Measurements from ENCODE around the gene PALLD.

Gene PALLD

GRCh38 chr4:168614281-168615057, 117.6 kb downstream of the PALLD start:
- in situ Hi-C loops (cut with MboI; ENCODE audit: low sequenced_read_pairs), result no loop called here

- in situ Hi-C loops (cut with MboI; ENCODE audit: low sequenced_read_pairs), result no loop called here
Measured at GRCh38 chr4:168615294-168616065, 118.6 kb downstream of the PALLD start.

- in situ Hi-C loops (cut with MboI; ENCODE audit: low sequenced_read_pairs), result no loop called here
Measured at GRCh38 chr4:168618577-168619265, 121.9 kb downstream of the PALLD start.

GRCh38 chr4:168619266-168619631, 122.4 kb downstream of the PALLD start:
- in situ Hi-C loops (cut with MboI; ENCODE audit: low sequenced_read_pairs), result no loop called here

- in situ Hi-C loops (cut with MboI; ENCODE audit: low sequenced_read_pairs), result no loop called here
Measured at GRCh38 chr4:168621806-168622589, 125.1 kb downstream of the PALLD start.

- in situ Hi-C loops (cut with MboI; ENCODE audit: low sequenced_read_pairs), result no loop called here
Measured at GRCh38 chr4:168622600-168622999, 125.7 kb downstream of the PALLD start.

GRCh38 chr4:168623011-168623410, 126.2 kb downstream of the PALLD start:
- in situ Hi-C loops (cut with MboI; ENCODE audit: low sequenced_read_pairs), result no loop called here

- in situ Hi-C loops (cut with MboI; ENCODE audit: low sequenced_read_pairs), result no loop called here
Measured at GRCh38 chr4:168623484-168623883, 126.6 kb downstream of the PALLD start.

GRCh38 chr4:168628251-168628650, 131.4 kb downstream of the PALLD start:
- in situ Hi-C loops (cut with MboI; ENCODE audit: low sequenced_read_pairs), result no loop called here

- in situ Hi-C loops (cut with MboI; ENCODE audit: low sequenced_read_pairs), result no loop called here
Measured at GRCh38 chr4:168629566-168629965, 132.7 kb downstream of the PALLD start.

- in situ Hi-C loops (cut with MboI; ENCODE audit: low sequenced_read_pairs), result no loop called here
Measured at GRCh38 chr4:168630445-168631187, 133.8 kb downstream of the PALLD start.

GRCh38 chr4:168631241-168632162, 134.7 kb downstream of the PALLD start:
- in situ Hi-C loops (cut with MboI; ENCODE audit: low sequenced_read_pairs), result no loop called here

GRCh38 chr4:168632301-168632725, 135.5 kb downstream of the PALLD start:
- in situ Hi-C loops (cut with MboI; ENCODE audit: low sequenced_read_pairs), result no loop called here

GRCh38 chr4:168633064-168633463, 136.2 kb downstream of the PALLD start:
- in situ Hi-C loops (cut with MboI; ENCODE audit: low sequenced_read_pairs), result no loop called here

GRCh38 chr4:168633496-168633895, 136.6 kb downstream of the PALLD start:
- in situ Hi-C loops (cut with MboI; ENCODE audit: low sequenced_read_pairs), result no loop called here

- in situ Hi-C loops (cut with MboI; ENCODE audit: low sequenced_read_pairs), result no loop called here
Measured at GRCh38 chr4:168634276-168634802, 137.5 kb downstream of the PALLD start.

GRCh38 chr4:168636040-168636439, 139.2 kb downstream of the PALLD start:
- in situ Hi-C loops (cut with MboI; ENCODE audit: low sequenced_read_pairs), result no loop called here

- in situ Hi-C loops (cut with MboI; ENCODE audit: low sequenced_read_pairs), result no loop called here
Measured at GRCh38 chr4:168636506-168637196, 139.8 kb downstream of the PALLD start.

Data from hTERT RPE-1 (cell line).